ENCODE results near the gene CUL9.

DNA sequence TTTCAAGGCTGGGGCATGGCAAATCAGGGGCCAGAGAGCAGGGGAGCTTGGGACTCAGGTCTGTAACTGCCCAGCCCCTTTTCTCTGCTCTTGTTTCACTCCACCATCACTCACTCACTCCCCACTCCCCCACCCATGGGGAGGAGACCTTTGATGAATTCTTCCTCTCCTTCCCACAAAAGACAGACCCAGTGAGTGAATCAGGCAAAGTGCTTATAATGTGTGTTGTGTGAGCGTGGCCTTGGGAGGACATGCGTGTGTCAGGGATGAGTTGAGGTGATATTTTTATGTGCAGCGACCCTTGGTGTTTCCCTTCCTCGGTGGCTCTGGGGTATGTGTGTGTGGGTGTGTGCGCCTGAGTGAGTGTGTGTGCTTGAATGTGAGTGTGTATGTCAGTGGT lies 1.0 kb upstream of the CUL9 start:
- no peak for TF ChIP-seq TAF1 (IDR thresholded peaks at IDR 0.05; ENCODE audit: low read depth, low read length)
- no peak; the same call in none of the 2 replicates for TF ChIP-seq POLR2AphosphoS5 (IDR thresholded peaks at IDR 0.05; ENCODE audit: low read depth, low read length)
- TF ChIP-seq POLR2A (IDR thresholded peaks at IDR 0.05; ENCODE audit: low read depth, low read length), result peak; percentile 66; the same call in 1 of the 2 replicates
- no peak for TF ChIP-seq PAX5 (IDR thresholded peaks at IDR 0.05; ENCODE audit: insufficient read depth, low read length, severe bottlenecking)
- 0 out of 2 replicates have a peak, but pooled peaks have one; percentile 9 for TF ChIP-seq POU2F2 (IDR thresholded peaks at IDR 0.05; ENCODE audit: low read depth, low read length)
